Measurements from ENCODE around the gene AFP.

GRCh38 chr4:73396304-73396703 lies 39.7 kb upstream of the AFP start:
- TF ChIP-seq CTCF (conservative IDR thresholded peaks at IDR 0.05; ENCODE audit: low read depth, low read length), result no peak
- no peak for TF ChIP-seq EZH2phosphoT487 (IDR thresholded peaks at IDR 0.05; ENCODE audit: borderline replicate concordance, low read length)
- TF ChIP-seq EZH2 (IDR thresholded peaks at IDR 0.05; ENCODE audit: low read length, unreplicated experiment), result no peak

All from PC-3 (cell line).